ENCODE results near the gene GJA1.

GRCh38 chr6:121485359-121485811 lies 49.9 kb downstream of the GJA1 start:
- TF ChIP-seq POLR2A (IDR thresholded peaks at IDR 0.05) (no peak), CTCF (IDR thresholded peaks at IDR 0.05) (no peak)

All from right lobe of liver (tissue), 4 donors.